ENCODE results near the gene BBS9.

DNA sequence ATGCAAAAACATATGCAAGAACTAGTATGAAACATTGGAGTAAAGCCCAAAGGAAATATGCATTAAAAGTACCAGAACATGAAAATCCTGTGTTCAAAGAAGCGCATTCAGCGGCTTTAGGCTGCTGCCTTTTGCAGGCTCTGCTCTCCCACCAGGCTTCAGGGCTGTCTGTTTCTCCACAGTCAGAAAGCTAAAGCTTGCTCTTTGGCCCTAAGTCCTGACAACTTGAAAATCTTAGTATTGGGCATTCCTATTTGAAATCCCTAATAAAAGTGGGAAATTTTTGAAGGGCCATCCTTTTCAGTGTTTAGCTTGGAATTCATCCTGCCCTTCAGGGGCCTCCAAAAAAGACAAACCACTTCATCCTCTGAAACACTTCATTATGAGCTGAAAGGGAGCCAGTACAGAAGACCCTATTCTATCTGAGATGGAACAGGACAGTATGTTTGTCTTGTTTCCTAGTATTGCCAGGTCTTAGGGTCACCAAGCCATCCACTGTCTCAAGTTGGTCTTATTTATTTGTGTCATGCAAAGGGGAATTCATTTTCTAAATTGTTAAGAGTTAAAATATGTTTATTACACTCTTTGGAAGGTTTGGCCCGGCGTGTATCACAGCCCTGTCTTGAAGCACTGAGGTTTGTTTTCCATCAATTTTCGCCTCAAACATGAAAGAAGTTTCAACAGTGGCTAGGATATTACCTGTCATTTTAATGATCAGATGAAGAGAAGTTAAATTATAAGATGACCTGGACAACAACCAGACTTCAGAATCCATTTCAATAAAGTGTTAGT, 449.7 kb downstream of the BBS9 start:
- TF ChIP-seq, protein P1, sequence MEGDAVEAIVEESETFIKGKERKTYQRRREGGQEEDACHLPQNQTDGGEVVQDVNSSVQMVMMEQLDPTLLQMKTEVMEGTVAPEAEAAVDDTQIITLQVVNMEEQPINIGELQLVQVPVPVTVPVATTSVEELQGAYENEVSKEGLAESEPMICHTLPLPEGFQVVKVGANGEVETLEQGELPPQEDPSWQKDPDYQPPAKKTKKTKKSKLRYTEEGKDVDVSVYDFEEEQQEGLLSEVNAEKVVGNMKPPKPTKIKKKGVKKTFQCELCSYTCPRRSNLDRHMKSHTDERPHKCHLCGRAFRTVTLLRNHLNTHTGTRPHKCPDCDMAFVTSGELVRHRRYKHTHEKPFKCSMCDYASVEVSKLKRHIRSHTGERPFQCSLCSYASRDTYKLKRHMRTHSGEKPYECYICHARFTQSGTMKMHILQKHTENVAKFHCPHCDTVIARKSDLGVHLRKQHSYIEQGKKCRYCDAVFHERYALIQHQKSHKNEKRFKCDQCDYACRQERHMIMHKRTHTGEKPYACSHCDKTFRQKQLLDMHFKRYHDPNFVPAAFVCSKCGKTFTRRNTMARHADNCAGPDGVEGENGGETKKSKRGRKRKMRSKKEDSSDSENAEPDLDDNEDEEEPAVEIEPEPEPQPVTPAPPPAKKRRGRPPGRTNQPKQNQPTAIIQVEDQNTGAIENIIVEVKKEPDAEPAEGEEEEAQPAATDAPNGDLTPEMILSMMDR (IDR thresholded peaks at IDR 0.05), result no peak
- no peak for TF ChIP-seq POLR2A (IDR thresholded peaks at IDR 0.05)
- TF ChIP-seq POLR2AphosphoS5 (IDR thresholded peaks at IDR 0.05), result no peak

Data from suprapubic skin (tissue), 4 donors.